Tibial nerve (tissue), 4 donors: ENCODE results near the gene CTSA. TPM values are rescaled to one million over a fixed set of nuclear protein-coding genes. Genes with fewer than 3 reads are reported as not detected.

Experiments
- DNase-seq, 2 donors: peaks; one replicate each; pipeline ENCODE4 v3.0.0-alpha.2; 2019; ENCODE audit warnings: low spot score in 2 of 2
- H3K27ac ChIP-seq, 4 donors: fragments of 200-600 bp; sonication (generic) in 3 of 4; one replicate each; pipeline ENCODE4 v1.5.1; 2017 to 2019; ENCODE audit warnings: mild to moderate bottlenecking in 1 of 4
- H3K27me3 ChIP-seq, 2 donors: fragments of 200-600 bp; sonication (generic) in 1 of 2; one replicate each; pipeline versions ENCODE4 v1.5.1 to v1.6.0; 2017 to 2019
- H3K36me3 ChIP-seq, 3 donors: fragments of 200-600 bp; sonication (generic); one replicate each; pipeline ENCODE4 v1.5.1; 2018 to 2019
- H3K4me1 ChIP-seq, 4 donors: fragments of 200-600 bp; sonication (generic) in 3 of 4; one replicate each; pipeline ENCODE4 v1.5.1; 2017 to 2019
- H3K4me3 ChIP-seq, 4 donors: fragments of 200-600 bp; sonication (generic) in 3 of 4; one replicate each; pipeline ENCODE4 v1.5.1; 2017 to 2019; ENCODE audit warnings: mild to moderate bottlenecking in 1 of 4, moderate library complexity in 1 of 4
- H3K9me3 ChIP-seq, 4 donors: fragments of 200-600 bp; sonication (generic) in 3 of 4; one replicate each; pipeline ENCODE4 v1.5.1; 2017 to 2019
- EP300 ChIP-seq, 2 donors: sonication (generic); formaldehyde crosslinking; IDR thresholded peaks; one replicate each; pipeline ENCODE4 v1.6.1; 2017; ENCODE audit warnings: antibody characterized with exemption in 2 of 2, mild to moderate bottlenecking in 1 of 2
- POLR2A ChIP-seq, 2 donors: fragments of 450-650 bp; IDR thresholded peaks; one replicate each; pipeline ENCODE4 v1.6.1; 2017; ENCODE audit warnings: antibody characterized with exemption in 2 of 2, mild to moderate bottlenecking in 2 of 2, moderate library complexity in 2 of 2
- WGBS, 2 donors: methylation state at CpG; one replicate each; pipeline ENCODE4 v1.1.5; 2018; 5-methylcytosine and 5-hydroxymethylcytosine counted together
- total RNA-seq, 4 donors: library from RNA; depleted of rRNA; stranded (reverse); fragments of >200 nt; gene quantifications; one replicate each; pipeline ENCODE4 v1.1.0, GENCODE V29; 2016
- TF ChIP-seq, protein P1 (sequence below), 5 experiments: fragments of 200-600 bp in 3 of 5; fragments of 450-650 bp in 2 of 5; sonication (generic) in 3 of 5; IDR thresholded peaks; one replicate each; pipeline ENCODE4 v1.5.1; 2016 to 2019; ENCODE audit warnings: antibody characterized with exemption in 5 of 5, mild to moderate bottlenecking in 3 of 5, moderate library complexity in 2 of 5

The CTSA gene
- total RNA-seq, 4 donors from 2014 or later: 50.4 to 87.3 (median 71.7) TPM

GRCh38 chr20:45933266-45934045, 42.3 kb downstream of the CTSA start:
- TF ChIP-seq, protein P1, sequence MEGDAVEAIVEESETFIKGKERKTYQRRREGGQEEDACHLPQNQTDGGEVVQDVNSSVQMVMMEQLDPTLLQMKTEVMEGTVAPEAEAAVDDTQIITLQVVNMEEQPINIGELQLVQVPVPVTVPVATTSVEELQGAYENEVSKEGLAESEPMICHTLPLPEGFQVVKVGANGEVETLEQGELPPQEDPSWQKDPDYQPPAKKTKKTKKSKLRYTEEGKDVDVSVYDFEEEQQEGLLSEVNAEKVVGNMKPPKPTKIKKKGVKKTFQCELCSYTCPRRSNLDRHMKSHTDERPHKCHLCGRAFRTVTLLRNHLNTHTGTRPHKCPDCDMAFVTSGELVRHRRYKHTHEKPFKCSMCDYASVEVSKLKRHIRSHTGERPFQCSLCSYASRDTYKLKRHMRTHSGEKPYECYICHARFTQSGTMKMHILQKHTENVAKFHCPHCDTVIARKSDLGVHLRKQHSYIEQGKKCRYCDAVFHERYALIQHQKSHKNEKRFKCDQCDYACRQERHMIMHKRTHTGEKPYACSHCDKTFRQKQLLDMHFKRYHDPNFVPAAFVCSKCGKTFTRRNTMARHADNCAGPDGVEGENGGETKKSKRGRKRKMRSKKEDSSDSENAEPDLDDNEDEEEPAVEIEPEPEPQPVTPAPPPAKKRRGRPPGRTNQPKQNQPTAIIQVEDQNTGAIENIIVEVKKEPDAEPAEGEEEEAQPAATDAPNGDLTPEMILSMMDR (IDR thresholded peaks at IDR 0.05): peak in 1 of 5 experiments; percentile 32
- TF ChIP-seq POLR2A (IDR thresholded peaks at IDR 0.05): no peak
- no peak for TF ChIP-seq EP300 (IDR thresholded peaks at IDR 0.05)
- no peaks in the 10 kb centered on the region for H3K9me3 ChIP-seq
- peak; percentile 48 to 55 for DNase-seq
- peak overlapping the region; percentile 91 to 100 (median 99) for H3K4me3 ChIP-seq
- H3K4me1 ChIP-seq: peaks cover 0 to 37% (median 17%) of the 10 kb centered on the region in 4 donors
- peaks cover 5 to 21% (median 9%) of the 10 kb centered on the region in 3 donors for H3K36me3 ChIP-seq
- WGBS, 2 donors: 20% methylated on average over 22 of the region's 22 CpGs
- peak overlapping the region; percentile 100 for H3K27ac ChIP-seq
- no peaks in the 10 kb centered on the region for H3K27me3 ChIP-seq

GRCh38 chr20:45934046-45934585, 43.0 kb downstream of the CTSA start:
- 0% methylated on average over 18 to 34 of the region's 34 CpGs for WGBS, 2 donors
- peaks cover 5 to 27% (median 14%) of the 10 kb centered on the region in 3 donors for H3K36me3 ChIP-seq
- H3K4me1 ChIP-seq: peaks cover 0 to 38% (median 17%) of the 10 kb centered on the region in 4 donors
- H3K27ac ChIP-seq: peak overlapping the region; percentile 100
- H3K4me3 ChIP-seq: peak overlapping the region; percentile 91 to 100 (median 99)
- TF ChIP-seq EP300 (IDR thresholded peaks at IDR 0.05) (no peak), POLR2A (IDR thresholded peaks at IDR 0.05) (no peak)
- TF ChIP-seq, protein P1 (IDR thresholded peaks at IDR 0.05): no peak
- H3K9me3 ChIP-seq: no peaks in the 10 kb centered on the region
- no peaks in the 10 kb centered on the region for H3K27me3 ChIP-seq
- peak; percentile 37 to 44 for DNase-seq

DNA sequence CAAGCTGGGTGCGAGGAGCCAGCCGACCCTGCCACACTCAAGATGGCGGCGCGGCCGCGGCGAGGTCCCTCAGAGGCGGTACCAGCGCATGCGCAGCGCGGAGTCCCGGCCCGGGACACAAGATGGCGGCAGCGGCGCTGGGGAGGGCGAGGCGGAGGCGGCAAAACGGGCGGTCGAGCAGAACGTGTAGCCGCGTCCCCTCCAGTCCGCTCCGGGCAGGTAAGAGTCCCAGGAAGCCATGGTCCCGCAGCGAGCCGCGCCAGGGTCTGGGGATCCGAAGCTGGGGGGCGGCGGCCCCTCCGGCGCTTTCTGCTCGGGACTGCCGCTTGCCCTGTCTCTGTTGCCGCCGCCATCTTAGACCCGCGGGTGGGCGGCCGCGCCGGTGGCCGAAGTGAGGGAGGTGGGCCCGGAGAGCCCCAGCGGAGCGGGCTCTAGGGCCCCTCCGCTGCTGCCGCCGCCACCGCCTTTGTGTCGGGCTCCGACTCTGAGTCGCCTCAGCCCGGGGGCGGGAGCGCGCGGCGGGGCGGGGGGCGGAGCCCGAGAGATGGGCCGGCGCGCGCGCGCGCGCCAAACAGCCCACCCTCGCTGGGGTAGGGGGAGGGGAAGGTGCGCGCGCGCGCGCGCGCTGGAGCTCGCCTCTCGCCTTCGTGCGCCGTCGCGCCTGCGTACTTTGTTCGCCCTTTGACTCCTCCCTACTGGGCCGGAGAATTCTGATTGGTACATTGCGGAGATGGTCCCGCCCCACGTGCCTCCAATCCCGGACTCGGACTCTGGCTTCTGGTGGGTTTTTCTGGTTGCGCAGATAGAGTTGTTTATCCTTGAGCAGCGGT, 43.7 kb downstream of the CTSA start, which contains the start of gene PCIF1:
Gene PCIF1, plus strand, starts transcription at position 98 of the 830 bp plus-strand sequence. CDS start 4,317 bp downstream, outside the sequence.
- H3K27me3 ChIP-seq: no peaks in the 10 kb centered on the region
- peak within 1 kb of the TSS; percentile 91 to 100 (median 99) for H3K4me3 ChIP-seq
- WGBS, 2 donors: 0% methylated on average over 23 to 41 of the region's 102 CpGs

DNA sequence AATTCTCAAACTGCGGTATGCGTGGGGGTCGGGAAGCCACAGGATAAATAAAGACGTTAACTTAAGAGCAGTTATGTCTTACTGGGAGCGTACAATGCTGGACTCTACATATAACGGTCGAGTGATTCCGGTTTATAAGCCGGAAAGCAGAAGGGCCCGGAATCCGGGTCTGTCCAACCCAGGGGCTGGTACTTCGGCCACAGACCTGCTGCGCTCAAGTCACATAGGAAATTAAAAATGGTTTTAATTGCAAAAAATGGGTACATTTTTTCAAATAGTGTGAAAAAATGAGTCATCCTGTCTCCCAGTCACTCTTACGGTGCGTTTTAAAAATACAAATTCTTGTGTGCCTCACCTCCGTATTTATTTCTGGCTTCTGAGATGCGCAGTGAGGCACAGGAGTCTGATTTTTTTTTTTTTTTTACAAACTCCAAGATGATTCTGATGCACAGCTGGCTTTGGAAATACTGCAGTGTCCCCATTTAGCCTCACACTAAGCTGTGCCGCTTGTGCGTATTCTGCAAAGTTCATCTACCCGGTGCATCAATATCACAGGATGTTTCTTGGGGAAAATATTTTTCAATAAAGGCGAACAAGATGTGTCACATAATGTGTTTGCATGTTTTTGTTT, 44.4 kb downstream of the CTSA start:
- no peak for DNase-seq
- Histone ChIP-seq H3K27ac (peak overlapping the region; percentile 95 to 100 (median 100)), H3K4me3 (peak overlapping the region; percentile 68 to 100 (median 95)), H3K27me3 (no peaks in the 10 kb centered on the region), H3K9me3 (no peaks in the 10 kb centered on the region), H3K4me1 (peaks cover 0 to 38% (median 17%) of the 10 kb centered on the region in 4 donors), H3K36me3 (peaks cover 8 to 42% (median 28%) of the 10 kb centered on the region in 3 donors)
- WGBS, 2 donors: 5 to 9% methylated on average over 21 of the region's 21 CpGs
- TF ChIP-seq EP300 (IDR thresholded peaks at IDR 0.05): no peak
- peak in 1 of 2 donors; percentile 8 for TF ChIP-seq POLR2A (IDR thresholded peaks at IDR 0.05)
- TF ChIP-seq, protein P1 (IDR thresholded peaks at IDR 0.05): no peak

More for the DNA sequence above, 43.7 kb downstream of the CTSA start, which contains the start of gene PCIF1:
- Histone ChIP-seq H3K36me3 (peaks cover 5 to 34% (median 21%) of the 10 kb centered on the region in 3 donors), H3K4me1 (peaks cover 0 to 38% (median 17%) of the 10 kb centered on the region in 4 donors), H3K9me3 (no peaks in the 10 kb centered on the region), H3K27ac (peak within 1 kb of the TSS; percentile 100)
- TF ChIP-seq, protein P1 (IDR thresholded peaks at IDR 0.05): peak in 2 of 5 experiments; percentile 63 to 66
- TF ChIP-seq POLR2A (IDR thresholded peaks at IDR 0.05) (peak; percentile 89 to 99), EP300 (IDR thresholded peaks at IDR 0.05) (peak; percentile 59 to 100)
- peak; percentile 96 to 98 for DNase-seq
